ENCODE results near the gene COPZ2.
A peak's percentile ranks its signal among the peaks of the same experiment; 100 is the strongest.
"Not testable (repeated sequence)": the region's sequence is repeated elsewhere in the genome, so short reads cannot be mapped to it uniquely, and the experiment has no call there.

The COPZ2 gene, protein sequence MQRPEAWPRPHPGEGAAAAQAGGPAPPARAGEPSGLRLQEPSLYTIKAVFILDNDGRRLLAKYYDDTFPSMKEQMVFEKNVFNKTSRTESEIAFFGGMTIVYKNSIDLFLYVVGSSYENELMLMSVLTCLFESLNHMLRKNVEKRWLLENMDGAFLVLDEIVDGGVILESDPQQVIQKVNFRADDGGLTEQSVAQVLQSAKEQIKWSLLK

DNA sequence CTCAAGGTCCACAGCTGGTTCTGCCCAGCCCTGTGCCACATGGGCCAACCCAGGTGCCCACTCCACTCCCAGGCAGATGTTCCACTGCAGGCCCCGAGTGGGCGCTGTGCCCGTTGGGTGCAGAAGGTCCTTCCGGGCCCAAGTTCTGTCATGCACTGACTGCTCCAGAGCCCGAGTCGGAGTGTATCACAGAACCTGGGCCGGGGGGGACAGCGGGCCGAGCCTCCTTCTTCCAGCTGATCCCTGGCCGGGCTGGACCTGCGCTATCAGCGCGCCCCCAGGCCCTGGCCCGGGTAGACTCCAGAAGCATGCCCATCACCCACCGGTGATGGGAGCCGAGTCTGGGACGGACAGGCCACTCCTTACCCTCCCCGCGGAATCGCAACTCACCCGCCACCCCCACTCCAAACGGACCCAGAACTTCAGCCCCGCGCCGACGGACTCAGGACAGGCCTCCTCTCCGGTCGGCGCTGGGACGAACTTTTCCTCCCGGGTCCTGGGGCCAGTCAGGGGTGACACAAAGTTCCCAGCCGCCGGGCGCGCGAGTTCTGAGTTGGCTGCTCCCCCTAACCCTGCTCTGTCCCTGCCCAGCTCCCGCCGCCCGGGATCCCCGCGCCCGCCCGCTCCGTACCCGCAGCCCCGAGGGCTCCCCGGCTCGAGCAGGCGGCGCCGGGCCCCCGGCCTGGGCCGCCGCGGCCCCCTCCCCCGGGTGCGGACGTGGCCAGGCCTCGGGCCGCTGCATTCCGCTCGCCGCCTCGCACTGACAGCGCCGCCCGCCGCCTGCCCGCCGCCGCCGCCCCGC is at the start of gene COPZ2:
Gene COPZ2, minus strand, starts transcription at position 762 of the 802 bp plus-strand sequence. Its CDS starts 20 bp downstream, at position 742.
- no peak for DNase-seq

DNA sequence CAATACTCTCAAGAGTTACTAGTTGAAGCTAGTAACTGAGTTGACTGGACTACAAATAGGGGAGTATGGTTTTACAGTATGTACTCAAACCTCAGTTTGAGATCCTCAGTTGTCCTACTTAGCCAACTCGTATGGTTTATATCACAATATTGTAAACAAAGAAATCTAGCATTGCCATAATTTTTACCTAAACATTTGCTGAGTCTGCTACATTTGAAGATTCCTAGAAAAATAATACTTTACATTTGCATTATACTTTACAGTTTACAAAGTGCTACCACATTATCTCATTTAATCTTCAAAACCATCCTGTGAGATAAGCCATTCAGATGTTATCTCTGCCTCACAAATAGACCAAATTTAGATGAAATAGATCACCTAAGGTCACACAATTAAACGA is 47.3 kb upstream of the COPZ2 start:
- no peak for DNase-seq

GRCh38 chr17:48081858-48082257 is 44.3 kb upstream of the COPZ2 start:
- no peak for DNase-seq

DNA sequence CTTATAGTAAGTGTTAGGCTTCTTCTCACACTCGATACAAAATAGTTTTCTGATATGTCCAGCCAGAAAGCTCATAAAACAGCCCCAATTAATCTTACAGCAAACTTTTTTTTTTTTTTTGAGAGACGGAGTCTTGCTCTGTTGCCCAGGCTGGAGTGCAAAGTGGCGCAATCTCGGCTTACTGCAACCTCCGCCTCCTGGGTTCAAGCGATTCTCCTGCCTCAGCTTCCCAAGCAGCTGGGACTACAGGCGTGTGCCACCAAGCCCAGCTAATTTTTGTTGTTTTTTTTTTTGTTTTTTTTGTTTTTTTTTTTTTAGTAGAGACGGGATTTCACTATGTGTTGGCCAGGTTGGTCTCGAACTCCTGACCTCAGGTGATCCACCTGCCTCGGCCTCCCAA is 39.6 kb upstream of the COPZ2 start:
- not testable (repeated sequence) for DNase-seq

DNA sequence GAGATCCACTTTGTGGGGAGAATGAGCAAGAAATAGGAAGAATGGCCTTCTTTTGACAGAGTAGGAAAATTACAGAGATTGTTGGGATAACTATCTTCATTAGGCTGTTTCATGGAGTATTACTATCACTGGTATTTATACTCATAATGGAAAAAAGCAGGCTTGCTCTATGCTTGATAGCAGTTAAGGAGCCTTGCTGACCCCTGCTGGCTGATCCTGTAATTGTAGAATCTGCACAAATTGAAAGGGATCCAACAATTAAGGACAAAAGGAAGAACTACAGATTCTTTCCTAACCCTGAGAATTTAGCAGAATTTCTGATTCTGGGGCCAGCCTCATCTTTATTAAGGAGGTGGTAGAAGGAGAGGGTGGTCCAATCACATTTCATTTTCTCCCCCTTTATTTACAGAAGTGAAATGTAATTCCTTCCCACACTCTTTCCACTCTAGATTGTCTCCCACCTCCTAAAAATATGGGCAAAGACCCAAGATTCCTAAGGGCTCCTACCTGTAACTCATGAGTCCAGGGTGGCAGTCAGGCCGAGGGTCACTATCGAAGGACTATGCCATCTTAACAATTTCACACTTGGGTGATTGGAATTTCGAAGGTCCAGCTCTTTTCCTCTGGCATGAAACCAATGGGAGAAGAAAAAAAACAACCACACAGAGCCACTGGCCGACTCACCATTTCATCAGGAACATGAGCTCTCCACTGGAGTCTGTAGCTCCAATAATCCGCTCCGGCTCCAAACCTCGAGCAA is 36.9 kb upstream of the COPZ2 start:
- peak; percentile 34 for DNase-seq

DNA sequence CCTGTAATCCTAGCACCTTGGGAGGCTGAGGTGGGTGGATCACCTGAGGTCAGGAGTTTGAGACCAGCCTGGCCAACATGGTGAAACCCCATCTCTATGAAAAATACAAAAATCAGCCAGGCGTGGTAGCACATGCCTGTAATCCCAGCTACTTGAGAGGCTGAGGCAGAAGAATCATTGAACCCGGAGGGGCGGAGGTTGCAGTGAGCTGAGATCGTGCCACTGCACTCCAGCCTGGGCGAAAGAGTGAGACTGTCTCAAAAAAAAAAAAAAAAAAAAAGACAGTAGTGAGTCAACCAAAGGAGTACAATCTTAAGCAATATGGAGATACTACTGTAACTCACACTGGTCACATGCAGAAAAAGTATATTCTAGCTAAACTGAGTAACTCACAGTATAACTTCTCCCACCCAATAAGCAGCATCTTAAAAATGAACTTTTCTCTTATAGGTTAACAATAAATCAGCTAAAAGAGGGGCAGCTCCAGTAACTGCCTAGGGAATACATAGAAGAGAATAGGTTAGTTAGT is 36.0 kb upstream of the COPZ2 start:
- DNase-seq: not testable (repeated sequence)

DNA sequence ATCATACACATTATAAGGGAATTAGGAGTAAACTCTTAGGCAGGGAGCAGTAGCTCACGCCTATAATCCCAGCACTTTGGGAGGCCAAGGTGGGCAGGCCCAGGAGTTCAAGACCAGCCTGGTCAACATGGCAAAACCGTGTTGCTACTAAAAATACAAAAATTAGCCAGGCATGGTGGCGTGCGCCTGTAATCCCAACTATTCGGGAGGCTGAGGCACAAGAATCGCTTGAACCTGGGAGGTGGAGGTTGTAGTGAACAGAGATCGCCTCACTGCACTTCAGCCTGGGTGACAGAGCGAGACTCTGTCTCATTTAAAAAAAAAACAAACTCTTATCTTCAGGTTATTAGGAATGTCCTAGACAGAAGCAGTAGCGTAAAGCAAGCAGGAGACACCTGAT is 35.2 kb upstream of the COPZ2 start:
- not testable (repeated sequence) for DNase-seq

- no peak for DNase-seq
Measured at GRCh38 chr17:48071654-48072053, 34.1 kb upstream of the COPZ2 start.

GRCh38 chr17:48070195-48070594 is 32.6 kb upstream of the COPZ2 start:
- DNase-seq: no peak

DNA sequence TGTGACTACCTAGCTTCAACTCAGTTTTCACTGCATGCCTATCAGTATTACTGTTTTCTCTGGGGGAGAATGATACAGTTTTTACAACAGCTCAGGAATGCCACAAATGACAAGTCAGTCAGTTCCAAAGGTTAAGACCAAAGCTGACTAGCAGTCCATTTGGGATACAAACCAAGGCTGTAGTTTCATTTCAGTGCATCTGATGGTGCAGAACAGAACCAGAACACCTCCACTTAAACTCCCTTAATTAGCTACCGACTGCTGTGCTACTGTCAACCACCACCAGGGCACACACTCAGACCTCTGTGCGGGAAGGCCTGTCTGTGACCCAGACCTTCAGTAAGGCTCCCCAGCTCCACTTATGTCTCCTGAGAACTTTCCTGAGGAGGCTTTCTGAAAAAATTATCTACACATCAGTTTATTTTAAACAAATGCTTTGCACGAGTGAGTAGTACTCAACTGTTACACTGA is 30.9 kb upstream of the COPZ2 start:
- DNase-seq: no peak

DNA sequence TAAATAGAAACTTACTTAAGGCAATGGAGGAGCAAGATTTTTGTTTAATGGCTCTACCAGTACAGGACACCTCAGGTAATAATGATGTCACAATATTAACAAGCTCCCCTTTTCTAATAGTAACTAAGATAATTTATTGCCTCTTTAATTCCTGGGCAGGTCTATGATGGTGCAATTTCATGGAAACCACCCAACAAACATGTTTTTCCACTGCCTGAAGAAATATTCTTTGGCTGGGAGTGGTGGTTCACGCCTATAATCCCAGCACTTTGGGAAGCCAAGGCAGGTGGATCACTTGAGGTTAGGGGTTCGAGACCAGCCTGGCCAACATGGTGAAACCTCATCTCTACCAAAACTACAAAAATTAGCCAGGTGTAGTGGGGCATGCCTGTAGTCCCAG is 30.2 kb upstream of the COPZ2 start:
- not testable (repeated sequence) for DNase-seq

DNA sequence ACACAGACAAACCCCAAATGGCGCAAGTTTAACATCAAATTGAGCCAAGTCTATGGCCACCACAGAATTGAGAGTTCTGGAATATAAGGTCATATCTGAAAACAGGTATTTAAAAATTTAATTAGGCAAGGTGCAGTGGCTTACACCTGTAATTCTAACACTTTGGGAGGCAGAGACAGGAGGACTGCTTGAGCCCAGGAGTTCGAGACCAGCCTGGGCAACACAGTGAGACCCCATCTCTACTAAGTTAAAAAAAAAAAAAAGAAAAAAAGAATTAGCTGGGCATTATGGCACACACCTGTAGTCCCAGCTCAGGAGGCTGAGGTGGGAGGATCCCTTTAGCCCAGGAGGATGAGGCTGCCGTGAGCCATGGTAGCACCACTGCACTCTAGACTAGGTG is 29.6 kb upstream of the COPZ2 start:
- no peak for DNase-seq

DNA sequence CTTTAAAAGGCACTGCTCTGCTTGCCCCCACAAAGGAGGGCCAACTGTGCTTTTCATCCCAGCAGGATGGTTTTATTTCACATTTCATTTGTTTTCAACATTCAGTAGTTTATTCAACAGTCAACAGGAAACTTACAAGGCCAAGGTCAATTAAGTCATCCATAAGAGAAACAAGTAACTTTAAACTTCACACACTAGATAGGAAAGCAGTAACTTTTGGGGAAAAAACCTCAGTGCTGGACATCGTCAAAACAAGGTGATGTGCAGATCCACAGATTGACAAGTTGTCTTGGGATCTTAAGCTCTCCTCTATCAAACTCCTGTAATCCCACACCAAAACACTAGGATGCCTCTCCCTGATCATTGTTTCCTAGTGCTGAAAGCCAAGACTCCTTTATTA is 29.1 kb upstream of the COPZ2 start:
- no peak for DNase-seq

DNA sequence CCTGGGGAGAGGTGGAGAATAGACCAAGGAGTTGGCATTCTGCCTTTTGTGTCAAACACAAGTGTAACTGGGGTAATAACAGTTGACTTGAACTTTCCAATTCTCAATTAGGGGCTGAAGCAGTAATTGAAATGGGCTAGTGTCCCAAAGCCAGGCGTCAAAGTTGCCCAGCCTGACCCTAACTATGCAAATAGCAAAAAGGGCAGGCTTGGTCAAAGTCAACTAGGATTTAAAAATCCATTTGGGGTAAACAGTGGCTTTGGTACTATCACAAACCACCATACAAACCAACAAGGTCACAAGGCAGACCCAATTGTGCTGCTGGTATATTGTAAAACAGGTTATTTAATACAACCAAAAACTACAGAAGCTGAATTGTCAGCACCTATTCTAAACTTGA is 28.6 kb upstream of the COPZ2 start:
- DNase-seq: no peak

- no peak for DNase-seq
Measured at GRCh38 chr17:48064638-48065037, 27.0 kb upstream of the COPZ2 start.

GRCh38 chr17:48062273-48062672 is 24.7 kb upstream of the COPZ2 start:
- no peak for DNase-seq

DNA sequence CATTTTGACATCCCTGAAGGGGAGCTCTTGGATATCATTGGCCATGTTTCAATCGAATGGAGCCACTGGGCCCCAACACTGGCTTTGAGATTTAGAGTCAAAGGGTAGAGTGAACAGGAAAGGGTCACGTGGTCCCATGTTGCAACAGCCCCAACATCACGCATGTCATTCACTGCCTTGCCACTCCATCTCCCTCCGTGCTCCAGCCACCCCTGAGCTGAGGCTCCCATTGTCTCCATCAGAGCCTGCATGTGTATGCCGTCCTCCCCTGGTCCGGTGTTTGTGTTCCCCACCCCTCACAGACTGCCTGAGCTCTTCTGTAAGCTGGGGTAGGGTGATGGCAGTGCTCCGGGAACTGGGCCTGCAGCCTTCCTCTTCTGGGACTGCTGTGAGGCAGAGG is 22.7 kb upstream of the COPZ2 start:
- DNase-seq: no peak

GRCh38 chr17:48059125-48059668 is 21.6 kb upstream of the COPZ2 start:
- DNase-seq: no peak

- DNase-seq: no peak
Measured at GRCh38 chr17:48058393-48059124, 21.0 kb upstream of the COPZ2 start.

GRCh38 chr17:48057626-48058025 is 20.0 kb upstream of the COPZ2 start:
- no peak for DNase-seq

- no peak for DNase-seq
Measured at GRCh38 chr17:48056879-48057278, 19.3 kb upstream of the COPZ2 start.

- DNase-seq: no peak
Measured at GRCh38 chr17:48056246-48056745, 18.7 kb upstream of the COPZ2 start.

Measured in NCI-H1092 treated with DMSO at 0.1 percent for 48 hours (cell line).